Measurements from ENCODE around the gene GCGR.

DNA sequence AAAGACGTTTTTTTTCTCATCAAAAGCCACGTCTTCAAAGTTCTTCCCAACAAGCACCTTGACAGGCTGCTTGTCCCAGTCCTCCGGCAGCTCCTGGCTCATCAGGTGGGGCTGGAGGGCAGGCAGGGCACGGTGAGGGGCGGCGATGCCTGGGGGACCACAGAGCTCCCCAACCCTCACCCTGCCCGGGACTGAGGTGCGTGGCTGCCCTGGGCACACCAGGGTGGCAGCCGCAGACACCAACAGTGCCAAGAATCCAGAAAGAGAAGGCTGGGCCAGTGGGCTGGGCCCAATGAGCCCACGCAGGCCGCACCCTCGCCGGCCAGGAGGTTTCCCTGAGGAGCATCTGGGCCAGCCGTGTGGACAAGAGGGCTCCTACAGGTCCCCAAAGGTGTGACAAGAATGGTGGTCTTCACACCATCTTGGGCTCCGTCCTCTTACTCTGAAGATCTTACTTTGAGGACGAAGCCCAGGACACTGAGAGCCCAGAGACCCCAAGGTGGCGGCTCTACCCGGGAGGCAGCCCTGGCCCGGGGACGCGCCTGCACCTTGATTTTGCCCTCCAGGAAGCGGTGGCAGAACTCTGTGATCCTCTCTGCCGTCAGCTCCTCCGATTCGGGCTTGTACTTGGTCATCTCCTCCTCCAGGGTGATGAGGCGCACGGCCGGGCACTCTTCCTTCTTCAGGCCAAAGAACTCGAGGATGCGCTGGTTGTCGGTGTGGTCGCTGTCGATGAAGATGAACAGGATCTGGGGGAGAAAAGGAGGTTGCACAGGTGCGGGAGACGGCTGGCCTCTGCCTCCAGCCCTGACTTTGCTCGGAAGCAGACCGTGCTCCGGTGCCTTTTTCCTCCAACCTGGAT is 42.2 kb downstream of the GCGR start:
- TF ChIP-seq, protein P1, sequence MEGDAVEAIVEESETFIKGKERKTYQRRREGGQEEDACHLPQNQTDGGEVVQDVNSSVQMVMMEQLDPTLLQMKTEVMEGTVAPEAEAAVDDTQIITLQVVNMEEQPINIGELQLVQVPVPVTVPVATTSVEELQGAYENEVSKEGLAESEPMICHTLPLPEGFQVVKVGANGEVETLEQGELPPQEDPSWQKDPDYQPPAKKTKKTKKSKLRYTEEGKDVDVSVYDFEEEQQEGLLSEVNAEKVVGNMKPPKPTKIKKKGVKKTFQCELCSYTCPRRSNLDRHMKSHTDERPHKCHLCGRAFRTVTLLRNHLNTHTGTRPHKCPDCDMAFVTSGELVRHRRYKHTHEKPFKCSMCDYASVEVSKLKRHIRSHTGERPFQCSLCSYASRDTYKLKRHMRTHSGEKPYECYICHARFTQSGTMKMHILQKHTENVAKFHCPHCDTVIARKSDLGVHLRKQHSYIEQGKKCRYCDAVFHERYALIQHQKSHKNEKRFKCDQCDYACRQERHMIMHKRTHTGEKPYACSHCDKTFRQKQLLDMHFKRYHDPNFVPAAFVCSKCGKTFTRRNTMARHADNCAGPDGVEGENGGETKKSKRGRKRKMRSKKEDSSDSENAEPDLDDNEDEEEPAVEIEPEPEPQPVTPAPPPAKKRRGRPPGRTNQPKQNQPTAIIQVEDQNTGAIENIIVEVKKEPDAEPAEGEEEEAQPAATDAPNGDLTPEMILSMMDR (IDR thresholded peaks at IDR 0.05): no peak
- TF ChIP-seq POLR2A (IDR thresholded peaks at IDR 0.05): no peak

Data from tibial nerve (tissue), 3 donors.